22Rv1 (cell line): Measurements from ENCODE around the gene XG.

Experiments used
- ZFX ChIP-seq: fragments of 450-650 bp; IDR thresholded peaks from 2 replicates; pipeline ENCODE4 v1.6.1; 2017; ENCODE audit warnings: antibody characterized with exemption, borderline replicate concordance
- TF ChIP-seq, protein P1 (sequence below): fragments of 450-650 bp; IDR thresholded peaks from 2 replicates; pipeline ENCODE4 v1.5.1; 2017; ENCODE audit warnings: mild to moderate bottlenecking

DNA sequence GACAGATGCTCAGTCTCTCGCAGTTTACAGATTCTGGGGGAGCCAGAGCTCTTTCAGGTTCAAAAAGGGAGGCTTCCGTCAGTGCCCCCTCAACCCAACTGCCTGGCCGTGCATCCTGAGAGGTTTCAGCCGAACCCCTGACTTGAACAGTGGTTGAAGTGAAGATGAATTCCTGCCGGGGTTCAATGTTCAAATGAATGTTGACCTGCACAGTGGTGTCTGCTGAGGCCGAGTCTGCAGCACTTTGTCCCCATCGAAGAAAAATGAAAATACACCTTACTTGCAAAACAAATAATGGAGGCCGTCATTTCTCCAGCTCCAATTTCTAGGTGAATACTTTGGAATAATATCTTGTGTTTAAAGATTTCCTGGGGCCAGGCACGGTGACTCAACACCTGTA, 110.6 kb downstream of the XG start:
- TF ChIP-seq, protein P1, sequence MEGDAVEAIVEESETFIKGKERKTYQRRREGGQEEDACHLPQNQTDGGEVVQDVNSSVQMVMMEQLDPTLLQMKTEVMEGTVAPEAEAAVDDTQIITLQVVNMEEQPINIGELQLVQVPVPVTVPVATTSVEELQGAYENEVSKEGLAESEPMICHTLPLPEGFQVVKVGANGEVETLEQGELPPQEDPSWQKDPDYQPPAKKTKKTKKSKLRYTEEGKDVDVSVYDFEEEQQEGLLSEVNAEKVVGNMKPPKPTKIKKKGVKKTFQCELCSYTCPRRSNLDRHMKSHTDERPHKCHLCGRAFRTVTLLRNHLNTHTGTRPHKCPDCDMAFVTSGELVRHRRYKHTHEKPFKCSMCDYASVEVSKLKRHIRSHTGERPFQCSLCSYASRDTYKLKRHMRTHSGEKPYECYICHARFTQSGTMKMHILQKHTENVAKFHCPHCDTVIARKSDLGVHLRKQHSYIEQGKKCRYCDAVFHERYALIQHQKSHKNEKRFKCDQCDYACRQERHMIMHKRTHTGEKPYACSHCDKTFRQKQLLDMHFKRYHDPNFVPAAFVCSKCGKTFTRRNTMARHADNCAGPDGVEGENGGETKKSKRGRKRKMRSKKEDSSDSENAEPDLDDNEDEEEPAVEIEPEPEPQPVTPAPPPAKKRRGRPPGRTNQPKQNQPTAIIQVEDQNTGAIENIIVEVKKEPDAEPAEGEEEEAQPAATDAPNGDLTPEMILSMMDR = no peak
- no peak for TF ChIP-seq ZFX
